AG04449 (cell line): ENCODE results near the gene SRP68.

Source experiments
- CTCF ChIA-PET: fragments of 350-600 bp; formaldehyde crosslinking; extraction: SDS; loops from one replicate; lab custom pipeline; 2021; ENCODE audit warnings: antibody characterized with exemption; lab: Yijun Ruan, JAX
- POLR2A ChIA-PET: fragments of 400-600, 350-600 bp; formaldehyde crosslinking; extraction: SDS; loops from one replicate; lab custom pipeline; 2020; ENCODE audit warnings: antibody characterized with exemption, inconsistent platforms; lab: Yijun Ruan, JAX
- DNase-seq: peaks from one replicate; pipeline ENCODE4 v3.0.0-alpha.2; 2010; ENCODE audit warnings: low read depth, low spot score
- H3K4me3 ChIP-seq: 2 replicates; pipeline ENCODE4 v1.5.1; 2011; ENCODE audit warnings: low read depth, mild to moderate bottlenecking, control low read depth, low read length
- TF ChIP-seq, protein P1 (sequence below): IDR thresholded peaks from one replicate; pipeline ENCODE4 v1.5.1; 2011; ENCODE audit warnings: mild to moderate bottlenecking, moderate library complexity, low read length, control low read depth, inconsistent platforms; ENCODE audit not compliant: insufficient read depth; ENCODE audit errors: missing control alignments

Gene SRP68

GRCh38 chr17:76083536-76084182 is 11.3 kb upstream of the SRP68 start:
- POLR2A ChIA-PET, result no interaction called here
- TF ChIP-seq, protein P1, sequence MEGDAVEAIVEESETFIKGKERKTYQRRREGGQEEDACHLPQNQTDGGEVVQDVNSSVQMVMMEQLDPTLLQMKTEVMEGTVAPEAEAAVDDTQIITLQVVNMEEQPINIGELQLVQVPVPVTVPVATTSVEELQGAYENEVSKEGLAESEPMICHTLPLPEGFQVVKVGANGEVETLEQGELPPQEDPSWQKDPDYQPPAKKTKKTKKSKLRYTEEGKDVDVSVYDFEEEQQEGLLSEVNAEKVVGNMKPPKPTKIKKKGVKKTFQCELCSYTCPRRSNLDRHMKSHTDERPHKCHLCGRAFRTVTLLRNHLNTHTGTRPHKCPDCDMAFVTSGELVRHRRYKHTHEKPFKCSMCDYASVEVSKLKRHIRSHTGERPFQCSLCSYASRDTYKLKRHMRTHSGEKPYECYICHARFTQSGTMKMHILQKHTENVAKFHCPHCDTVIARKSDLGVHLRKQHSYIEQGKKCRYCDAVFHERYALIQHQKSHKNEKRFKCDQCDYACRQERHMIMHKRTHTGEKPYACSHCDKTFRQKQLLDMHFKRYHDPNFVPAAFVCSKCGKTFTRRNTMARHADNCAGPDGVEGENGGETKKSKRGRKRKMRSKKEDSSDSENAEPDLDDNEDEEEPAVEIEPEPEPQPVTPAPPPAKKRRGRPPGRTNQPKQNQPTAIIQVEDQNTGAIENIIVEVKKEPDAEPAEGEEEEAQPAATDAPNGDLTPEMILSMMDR, result no peak
- CTCF ChIA-PET, result interaction anchor here (1.4 kb wide), 1 partner anchor 196 kb away, joined by 4 read pairs; no protein-coding TSS in a partner anchor
- no peak overlapping the region for H3K4me3 ChIP-seq
- DNase-seq, result no peak

DNA sequence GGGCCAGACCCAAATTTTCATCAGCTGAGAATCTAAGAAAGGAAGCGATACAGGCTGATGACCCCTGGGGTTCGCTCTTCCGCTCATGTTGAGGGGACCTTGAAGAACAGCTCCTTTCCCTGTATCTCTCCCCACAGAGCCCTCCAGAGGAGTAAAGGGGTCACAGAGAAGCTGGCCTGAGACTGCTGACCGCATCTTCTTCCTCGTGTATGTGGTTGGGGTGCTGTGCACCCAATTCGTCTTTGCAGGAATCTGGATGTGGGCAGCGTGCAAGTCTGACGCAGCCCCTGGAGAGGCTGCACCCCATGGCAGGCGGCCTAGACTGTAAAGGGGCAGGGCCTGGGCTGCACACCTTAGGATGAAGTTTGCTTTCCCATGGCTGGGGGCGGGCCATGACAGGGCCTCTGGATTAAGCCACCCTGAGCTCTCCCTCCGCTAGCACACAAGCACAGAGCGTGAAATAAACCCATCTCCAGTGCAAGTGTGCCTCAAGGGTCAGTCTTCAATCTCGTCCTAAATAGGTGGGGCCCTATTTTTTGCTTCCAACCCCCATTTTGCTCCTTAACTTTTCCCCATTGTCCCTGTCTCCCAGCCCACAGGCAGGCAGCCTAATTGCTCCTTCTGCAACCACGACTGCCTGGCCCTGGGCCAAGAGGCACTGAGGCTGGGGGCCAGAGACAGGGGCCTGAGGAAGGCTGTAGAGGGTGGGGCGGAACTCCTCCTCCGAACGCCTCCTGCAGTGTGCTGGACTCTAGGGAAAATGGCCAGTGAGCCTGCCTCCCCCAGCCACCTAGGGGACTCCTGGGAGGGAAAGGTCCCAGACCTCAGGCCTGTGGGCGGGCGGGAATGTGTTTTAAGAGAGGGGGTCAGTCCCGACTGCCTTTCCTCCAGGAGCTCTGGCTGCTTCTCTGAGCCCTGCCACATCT is 10.3 kb upstream of the SRP68 start:
- TF ChIP-seq, protein P1, result no peak
- no peak overlapping the region for H3K4me3 ChIP-seq
- ChIA-PET POLR2A (no interaction called here), CTCF (interaction anchor here (1.4 kb wide), 1 partner anchor 197 kb away, joined by 4 read pairs; no protein-coding TSS in a partner anchor)
- DNase-seq, result no peak

GRCh38 chr17:76081295-76082210 is 9.2 kb upstream of the SRP68 start:
- no peak for DNase-seq
- CTCF ChIA-PET, result interaction anchor here (1.3 to 1.7 kb wide), 4 partner anchors 11 to 198 kb away, joined by 3 to 7 read pairs (median 4); no protein-coding TSS in a partner anchor
- TF ChIP-seq, protein P1, result no peak
- H3K4me3 ChIP-seq, result no peak overlapping the region
- POLR2A ChIA-PET, result interaction anchor here (0.7 to 2.5 kb wide), 4 partner anchors 8 to 428 kb away, joined by 3 to 17 read pairs (median 4); partner anchors contain the start of gene EXOC7

- TF ChIP-seq, protein P1, result no peak
- no peak for DNase-seq
- no peak overlapping the region for H3K4me3 ChIP-seq
- POLR2A ChIA-PET, result interaction anchor here (0.7 to 2.5 kb wide), 4 partner anchors 9 to 84 kb away, joined by 3 to 17 read pairs (median 4); partner anchors contain the start of gene EXOC7
- CTCF ChIA-PET, result interaction anchor here (0.7 to 1.7 kb wide), 6 partner anchors 11 to 218 kb away, joined by 3 to 7 read pairs (median 4); no protein-coding TSS in a partner anchor
Measured at GRCh38 chr17:76080768-76081287, 8.5 kb upstream of the SRP68 start.

GRCh38 chr17:76079956-76080767 is 7.8 kb upstream of the SRP68 start:
- no peak overlapping the region for H3K4me3 ChIP-seq
- CTCF ChIA-PET, result interaction anchor here (0.7 to 1.7 kb wide), 6 partner anchors 12 to 219 kb away, joined by 3 to 7 read pairs (median 4); no protein-coding TSS in a partner anchor
- POLR2A ChIA-PET, result interaction anchor here (0.7 to 2.5 kb wide), 4 partner anchors 9 to 83 kb away, joined by 3 to 17 read pairs (median 4); partner anchors contain the start of gene EXOC7

More at GRCh38 chr17:76079956-76080767, 7.8 kb upstream of the SRP68 start:
- no peak for DNase-seq
- TF ChIP-seq, protein P1, result no peak
